ENCODE measurements around the gene HRNR.

DNA sequence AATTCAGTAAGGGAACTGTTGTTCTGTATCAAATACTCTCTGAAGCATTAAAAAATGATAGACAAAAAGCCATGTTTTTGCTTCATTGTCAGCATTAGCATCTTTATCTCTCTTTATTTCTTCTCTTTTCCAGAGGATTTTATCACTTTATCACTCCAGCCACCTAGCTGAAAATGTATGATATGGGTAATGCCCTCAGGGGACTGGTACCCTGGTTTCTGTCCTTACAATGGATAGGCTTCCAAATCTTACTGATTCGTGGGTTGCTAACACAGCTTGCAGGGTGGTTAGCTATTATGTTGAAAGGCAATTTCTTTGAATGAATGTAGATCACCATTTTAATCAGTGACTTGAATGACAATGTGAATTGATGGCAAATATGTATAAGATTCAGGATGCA is 23.3 kb upstream of the HRNR start:
- TF ChIP-seq CTCF (IDR thresholded peaks at IDR 0.05; ENCODE audit: low read depth, low read length, missing input control) = no peak
- no peak for TF ChIP-seq EGR1 (IDR thresholded peaks at IDR 0.05; ENCODE audit: low read depth in 2 of 2)
- no peak for TF ChIP-seq YY1 (IDR thresholded peaks at IDR 0.05)
- TF ChIP-seq GABPA (IDR thresholded peaks at IDR 0.05 in 1 of 2, conservative IDR thresholded peaks at IDR 0.05 in 1 of 2) = no peak
- no peak for TF ChIP-seq REST (IDR thresholded peaks at IDR 0.05)
- TF ChIP-seq HNF4A (conservative IDR thresholded peaks at IDR 0.05) = no peak
- TF ChIP-seq RAD21 (IDR thresholded peaks at IDR 0.05) = no peak
- TF ChIP-seq, protein P1, sequence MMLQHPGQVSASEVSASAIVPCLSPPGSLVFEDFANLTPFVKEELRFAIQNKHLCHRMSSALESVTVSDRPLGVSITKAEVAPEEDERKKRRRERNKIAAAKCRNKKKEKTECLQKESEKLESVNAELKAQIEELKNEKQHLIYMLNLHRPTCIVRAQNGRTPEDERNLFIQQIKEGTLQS (IDR thresholded peaks at IDR 0.05) = no peak

Data from liver (tissue), 3 donors.